GM10248 (cell line): ENCODE results near the gene WNT5A.

Source experiments
- CTCF ChIA-PET: fragments of 300-600 bp; sonication (Branson Sonifier 250); formaldehyde crosslinking; extraction: SDS; loops from one replicate; lab custom pipeline; 2021; ENCODE audit warnings: antibody characterized with exemption; lab: Yijun Ruan, JAX
- POLR2A ChIA-PET: fragments of 350-650 bp; sonication (Branson Sonifier 250); formaldehyde crosslinking; extraction: SDS; loops from one replicate; lab custom pipeline; 2020; ENCODE audit warnings: antibody characterized with exemption; lab: Yijun Ruan, JAX
- DNase-seq: peaks from one replicate; pipeline ENCODE4 v3.0.0; 2012; ENCODE audit errors: extremely low spot score
- TF ChIP-seq, protein P1 (sequence below): IDR thresholded peaks from 2 replicates; pipeline ENCODE4 v1.5.1; 2012; ENCODE audit warnings: mild to moderate bottlenecking, low read depth; ENCODE audit errors: extremely low read depth, missing control alignments, control extremely low read depth

WNT5A gene

DNA sequence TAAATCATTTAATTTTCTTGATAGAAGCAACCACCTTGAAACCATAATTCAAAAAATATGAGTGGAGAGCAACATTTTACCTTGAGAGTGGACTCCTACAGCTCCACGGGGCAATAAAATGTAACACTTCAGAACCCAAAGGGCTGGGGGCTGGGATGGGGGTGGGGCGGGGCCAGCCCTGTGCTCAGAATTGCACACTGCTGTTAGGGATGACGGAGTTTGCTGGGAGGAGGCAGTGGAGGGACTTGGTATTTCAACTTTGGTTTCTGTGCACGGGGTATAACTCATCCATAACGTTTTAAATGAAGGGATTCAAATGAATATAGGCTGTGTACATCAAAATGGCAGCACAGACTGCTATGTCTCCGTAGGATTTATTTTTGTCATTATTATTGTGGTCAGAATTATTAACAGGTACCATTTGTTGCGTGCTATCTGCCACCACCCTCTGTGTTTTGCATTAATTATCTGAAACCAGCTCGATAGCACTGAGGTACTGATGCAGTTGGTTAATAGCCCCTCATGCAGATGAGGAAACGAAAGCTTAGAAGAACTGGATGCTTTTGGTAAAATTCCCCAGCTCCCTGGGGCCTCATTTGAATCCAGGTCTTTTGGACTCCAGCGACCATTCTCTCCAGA, 29.4 kb upstream of the WNT5A start:
- DNase-seq = no peak
- ChIA-PET CTCF (no interaction called here), POLR2A (no interaction called here)
- TF ChIP-seq, protein P1, sequence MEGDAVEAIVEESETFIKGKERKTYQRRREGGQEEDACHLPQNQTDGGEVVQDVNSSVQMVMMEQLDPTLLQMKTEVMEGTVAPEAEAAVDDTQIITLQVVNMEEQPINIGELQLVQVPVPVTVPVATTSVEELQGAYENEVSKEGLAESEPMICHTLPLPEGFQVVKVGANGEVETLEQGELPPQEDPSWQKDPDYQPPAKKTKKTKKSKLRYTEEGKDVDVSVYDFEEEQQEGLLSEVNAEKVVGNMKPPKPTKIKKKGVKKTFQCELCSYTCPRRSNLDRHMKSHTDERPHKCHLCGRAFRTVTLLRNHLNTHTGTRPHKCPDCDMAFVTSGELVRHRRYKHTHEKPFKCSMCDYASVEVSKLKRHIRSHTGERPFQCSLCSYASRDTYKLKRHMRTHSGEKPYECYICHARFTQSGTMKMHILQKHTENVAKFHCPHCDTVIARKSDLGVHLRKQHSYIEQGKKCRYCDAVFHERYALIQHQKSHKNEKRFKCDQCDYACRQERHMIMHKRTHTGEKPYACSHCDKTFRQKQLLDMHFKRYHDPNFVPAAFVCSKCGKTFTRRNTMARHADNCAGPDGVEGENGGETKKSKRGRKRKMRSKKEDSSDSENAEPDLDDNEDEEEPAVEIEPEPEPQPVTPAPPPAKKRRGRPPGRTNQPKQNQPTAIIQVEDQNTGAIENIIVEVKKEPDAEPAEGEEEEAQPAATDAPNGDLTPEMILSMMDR = no peak

DNA sequence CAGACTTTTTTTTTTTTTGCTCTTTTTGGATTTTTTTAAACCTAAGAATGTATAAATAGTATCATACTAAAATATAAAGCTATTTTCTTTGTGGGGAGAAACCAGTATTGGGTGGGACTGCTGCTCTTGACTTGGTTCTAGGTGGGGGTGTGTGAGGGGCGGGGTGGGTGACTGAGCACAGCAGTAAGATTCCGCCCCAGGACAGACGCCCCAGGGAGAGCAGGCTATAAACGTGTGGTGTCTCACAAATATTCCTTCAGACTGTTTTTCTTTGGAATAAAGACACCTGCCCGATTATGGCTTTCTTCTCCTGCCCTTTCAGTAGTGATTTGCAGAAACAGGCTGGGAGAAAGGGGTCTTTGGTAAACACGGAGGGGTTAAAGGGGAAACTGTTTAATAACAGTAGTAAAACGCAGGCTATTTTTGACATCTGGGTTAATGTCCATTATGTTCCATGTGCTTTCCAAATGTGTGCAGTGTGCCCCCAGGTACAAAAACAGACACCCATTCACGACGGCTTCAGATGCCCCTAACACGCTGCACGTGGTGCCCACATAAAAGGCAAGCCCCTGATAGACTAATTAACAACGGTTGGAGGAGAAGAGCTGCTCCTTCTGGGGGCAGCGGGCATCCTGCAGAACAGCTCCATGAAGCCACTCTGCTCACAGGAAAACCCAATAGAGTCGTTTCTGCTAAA, 28.6 kb upstream of the WNT5A start:
- no peak for DNase-seq
- TF ChIP-seq, protein P1 = no peak
- ChIA-PET CTCF (interaction anchor here (0.7 kb wide), 1 partner anchor 788 kb away, joined by 3 read pairs; no protein-coding TSS in a partner anchor), POLR2A (no interaction called here)

DNA sequence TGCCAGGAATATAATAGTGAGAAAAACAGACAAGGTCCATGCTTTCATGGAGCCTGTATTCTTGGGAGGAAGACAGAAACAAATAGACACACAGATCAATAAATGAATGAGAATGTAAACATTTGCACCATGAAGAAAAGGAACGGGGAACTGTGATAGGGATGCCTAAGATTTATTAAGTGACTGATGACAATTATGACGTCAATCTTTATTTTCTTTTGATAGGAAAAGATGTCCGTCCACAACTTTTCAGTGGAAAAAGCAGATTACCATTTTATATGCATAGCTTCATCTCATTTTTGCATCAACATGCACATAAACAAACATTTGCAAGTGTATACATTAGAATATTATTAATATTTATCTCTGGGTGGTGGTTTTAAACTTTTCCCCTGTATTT, 27.9 kb upstream of the WNT5A start:
- TF ChIP-seq, protein P1 = no peak
- CTCF ChIA-PET = interaction anchor here (0.7 to 1.4 kb wide), 4 partner anchors 8 to 789 kb away, joined by 3 to 4 read pairs (median 3); no protein-coding TSS in a partner anchor
- POLR2A ChIA-PET = no interaction called here
- DNase-seq = no peak

DNA sequence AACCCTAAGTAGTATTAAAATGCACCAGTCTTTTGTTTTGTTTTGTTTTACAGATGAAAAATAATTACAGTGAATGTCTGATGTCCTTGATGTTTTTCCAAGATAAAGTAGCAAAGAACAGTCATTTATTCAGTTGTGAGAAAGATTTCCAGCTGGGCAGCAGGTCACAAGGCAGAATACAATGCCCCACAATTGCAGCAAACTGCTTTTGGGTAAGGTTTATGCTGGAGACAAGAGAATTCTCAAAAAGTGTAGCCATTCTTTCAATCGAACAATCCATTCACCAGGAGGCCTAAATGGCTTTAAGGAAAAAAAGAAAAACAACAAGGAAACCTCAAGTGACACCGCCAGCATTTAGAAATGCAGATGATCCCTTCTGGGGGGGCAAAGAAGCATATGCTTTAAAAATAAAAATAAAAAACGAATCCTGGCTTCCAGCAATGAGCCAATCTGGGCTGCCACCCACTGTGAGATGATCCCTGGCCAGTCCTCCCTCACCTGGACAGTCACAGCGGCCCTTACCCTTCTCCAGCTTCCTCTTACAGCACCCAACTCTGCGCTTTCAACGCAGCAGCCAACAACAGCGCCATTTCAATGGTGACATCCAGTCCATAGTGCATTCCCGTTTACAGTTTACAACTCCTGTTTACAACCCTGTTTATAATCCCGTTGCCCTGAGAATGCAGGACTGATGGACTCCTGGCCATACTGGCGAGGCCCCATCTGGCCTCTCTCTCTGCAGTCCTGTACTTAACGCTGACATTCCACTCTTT, 25.7 kb upstream of the WNT5A start:
- TF ChIP-seq, protein P1 = no peak
- ChIA-PET CTCF (interaction anchor here (2.2 kb wide), 1 partner anchor 11 kb away, joined by 5 read pairs; no protein-coding TSS in a partner anchor), POLR2A (no interaction called here)
- no peak for DNase-seq

DNA sequence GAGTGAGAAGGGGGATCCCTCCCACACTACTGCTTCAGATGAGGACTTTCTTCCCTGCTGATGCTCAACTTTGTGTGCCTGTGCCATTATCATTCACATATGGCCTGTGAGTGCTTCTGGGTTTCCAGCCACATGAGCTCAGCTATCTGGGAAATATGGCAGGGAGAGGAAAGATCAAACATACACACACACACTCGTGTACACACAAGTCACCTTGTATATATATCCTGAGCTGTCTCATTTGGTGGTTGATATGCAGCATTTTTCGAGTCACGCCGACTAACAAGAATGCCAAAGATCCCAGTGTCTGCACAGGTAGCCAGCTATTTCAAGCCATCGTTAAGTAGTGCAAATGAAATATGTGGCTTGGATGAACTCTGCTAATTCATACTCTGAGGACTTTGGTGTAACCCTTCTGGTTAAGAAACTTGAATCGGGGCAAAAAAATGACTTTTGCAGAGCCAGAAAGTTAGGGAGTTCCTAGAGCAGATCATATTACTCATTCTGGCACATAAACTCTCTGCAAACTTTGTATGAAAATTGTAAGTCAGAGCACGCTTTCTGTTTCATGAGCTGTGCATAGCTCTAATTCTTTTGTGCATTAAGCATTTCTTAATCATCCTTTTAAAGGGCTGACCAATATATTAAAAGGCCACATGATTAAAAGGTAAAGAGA, 24.9 kb upstream of the WNT5A start:
- TF ChIP-seq, protein P1 = no peak
- DNase-seq = no peak
- CTCF ChIA-PET = interaction anchor here (1.0 to 2.2 kb wide), 2 partner anchors 10 to 211 kb away, joined by 3 to 5 read pairs; no protein-coding TSS in a partner anchor
- POLR2A ChIA-PET = no interaction called here

DNA sequence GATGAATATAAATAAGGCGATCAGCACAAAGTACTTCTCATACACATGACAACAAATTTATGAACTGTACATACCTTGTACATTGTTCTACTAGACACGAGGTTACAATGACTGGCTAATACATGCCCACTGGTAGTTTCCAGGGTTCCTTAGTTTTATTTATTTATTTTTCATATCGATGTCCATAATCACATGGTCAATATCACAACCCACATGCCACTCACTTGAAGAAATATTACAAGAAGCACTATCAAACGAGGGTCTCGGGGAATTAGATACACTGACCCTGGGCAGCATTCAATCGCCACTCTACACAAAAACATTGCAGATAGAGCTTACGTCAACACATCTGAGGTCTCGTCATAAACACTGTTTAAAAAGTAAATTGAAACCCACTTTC, 21.2 kb upstream of the WNT5A start:
- TF ChIP-seq, protein P1 = no peak
- DNase-seq = no peak
- ChIA-PET POLR2A (no interaction called here), CTCF (no interaction called here)
